Upper lobe of right lung (tissue), 1 donor: Measurements from ENCODE around the gene SLC12A5. TPM values are rescaled to one million over a fixed set of nuclear protein-coding genes. Genes with fewer than 3 reads are reported as not detected.

Experiments used
- ATAC-seq: fragments of 200-7000 bp; cut with Tn5 transposase; one replicate; pipeline ENCODE4 v1.9.1; 2020; ENCODE audit warnings: mild to moderate bottlenecking, moderate library complexity
- DNase-seq: peaks from one replicate; pipeline ENCODE4 v3.0.0-alpha.2; 2020
- H3K27ac ChIP-seq: fragments of 200-600 bp; one replicate; pipeline ENCODE4 v1.8.0; 2022
- H3K27me3 ChIP-seq: fragments of 200-600 bp; one replicate; pipeline ENCODE4 v1.8.0; 2022; ENCODE audit warnings: mild to moderate bottlenecking
- H3K36me3 ChIP-seq: fragments of 200-600 bp; one replicate; pipeline ENCODE4 v1.8.0; 2022
- H3K4me1 ChIP-seq: fragments of 200-600 bp; one replicate; pipeline ENCODE4 v1.8.0; 2022
- H3K4me3 ChIP-seq: fragments of 200-600 bp; one replicate; pipeline ENCODE4 v1.8.0; 2022; ENCODE audit warnings: mild to moderate bottlenecking
- H3K9me3 ChIP-seq: fragments of 200-600 bp; one replicate; pipeline ENCODE4 v1.8.0; 2022
- intact Hi-C: fragments of 100-400 bp; cut with DNase I; formaldehyde crosslinking; loops from one replicate; pipeline ENCODE4 v1.11.0; 2022
- total RNA-seq: library from RNA; stranded (reverse); fragmentation: NEBNext Ultra II Directional; extraction: Animal tissue kit (Norgen Biotek cat#: 25700); gene quantifications from one replicate; pipeline ENCODE4 v1.2.1, GENCODE V29; 2021
- TF ChIP-seq, protein P1 (sequence below): fragments of 200-600 bp; IDR thresholded peaks from one replicate; pipeline ENCODE4 v1.8.0; 2022; ENCODE audit warnings: antibody characterized with exemption
- donor health status: DM: no; HTN: yes; CAD: no; lungs with severe emphysema.

The SLC12A5 gene
- total RNA-seq, 1 donor from 2014 or later: 2.0 TPM

DNA sequence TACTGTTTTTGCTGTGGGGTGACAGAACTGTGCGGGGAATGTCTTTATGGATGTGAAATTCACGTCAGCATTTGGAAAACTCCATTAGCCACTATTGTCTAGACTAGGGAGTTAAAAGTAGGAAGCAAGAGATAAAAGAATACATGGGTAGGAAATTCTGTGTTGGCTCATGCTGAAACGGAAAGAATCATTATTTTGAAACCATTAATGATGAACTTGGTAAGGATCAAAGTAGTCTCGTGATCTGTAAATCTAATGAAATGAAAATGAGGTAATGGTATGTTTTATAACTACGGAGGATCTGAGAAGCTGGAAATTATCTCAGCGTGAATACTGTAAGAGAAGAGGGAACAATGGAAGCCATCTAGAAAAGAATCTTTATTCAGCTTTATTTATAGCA lies 78.0 kb downstream of the SLC12A5 start:
- H3K9me3 ChIP-seq: no peaks in the 10 kb centered on the region
- no peaks in the 10 kb centered on the region for H3K4me1 ChIP-seq
- ATAC-seq: no peak
- H3K27ac ChIP-seq: no peak overlapping the region
- TF ChIP-seq, protein P1, sequence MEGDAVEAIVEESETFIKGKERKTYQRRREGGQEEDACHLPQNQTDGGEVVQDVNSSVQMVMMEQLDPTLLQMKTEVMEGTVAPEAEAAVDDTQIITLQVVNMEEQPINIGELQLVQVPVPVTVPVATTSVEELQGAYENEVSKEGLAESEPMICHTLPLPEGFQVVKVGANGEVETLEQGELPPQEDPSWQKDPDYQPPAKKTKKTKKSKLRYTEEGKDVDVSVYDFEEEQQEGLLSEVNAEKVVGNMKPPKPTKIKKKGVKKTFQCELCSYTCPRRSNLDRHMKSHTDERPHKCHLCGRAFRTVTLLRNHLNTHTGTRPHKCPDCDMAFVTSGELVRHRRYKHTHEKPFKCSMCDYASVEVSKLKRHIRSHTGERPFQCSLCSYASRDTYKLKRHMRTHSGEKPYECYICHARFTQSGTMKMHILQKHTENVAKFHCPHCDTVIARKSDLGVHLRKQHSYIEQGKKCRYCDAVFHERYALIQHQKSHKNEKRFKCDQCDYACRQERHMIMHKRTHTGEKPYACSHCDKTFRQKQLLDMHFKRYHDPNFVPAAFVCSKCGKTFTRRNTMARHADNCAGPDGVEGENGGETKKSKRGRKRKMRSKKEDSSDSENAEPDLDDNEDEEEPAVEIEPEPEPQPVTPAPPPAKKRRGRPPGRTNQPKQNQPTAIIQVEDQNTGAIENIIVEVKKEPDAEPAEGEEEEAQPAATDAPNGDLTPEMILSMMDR: no peak
- peaks cover 21% of the 10 kb centered on the region for H3K27me3 ChIP-seq
- DNase-seq: no peak
- intact Hi-C loops: no loop called here
- no peak overlapping the region for H3K4me3 ChIP-seq
- no peaks in the 10 kb centered on the region for H3K36me3 ChIP-seq

DNA sequence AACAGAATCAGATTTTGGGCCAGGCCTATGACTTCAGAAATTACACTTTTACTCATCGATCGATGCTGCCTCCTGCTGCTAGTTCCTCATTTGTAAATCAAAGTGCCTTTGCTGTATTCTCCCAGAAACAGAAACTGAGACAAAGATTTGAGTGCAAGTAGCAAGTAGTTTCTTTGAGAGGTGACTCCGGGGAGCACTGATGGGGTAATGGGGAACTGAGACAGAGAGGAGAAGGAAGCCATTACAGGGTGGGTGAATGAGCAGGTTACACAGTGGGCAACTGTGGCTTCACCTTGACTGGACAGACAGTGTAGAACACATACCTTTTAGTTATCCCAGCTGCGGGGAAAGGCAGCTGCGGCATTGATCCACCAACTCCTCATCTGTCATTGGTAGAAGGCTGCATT lies 79.4 kb downstream of the SLC12A5 start:
- peaks cover 21% of the 10 kb centered on the region for H3K27me3 ChIP-seq
- H3K36me3 ChIP-seq: no peaks in the 10 kb centered on the region
- no peaks in the 10 kb centered on the region for H3K4me1 ChIP-seq
- H3K4me3 ChIP-seq: no peak overlapping the region
- intact Hi-C loops: no loop called here
- peak; percentile 11 for ATAC-seq
- no peaks in the 10 kb centered on the region for H3K9me3 ChIP-seq
- DNase-seq: no peak
- TF ChIP-seq, protein P1: no peak
- no peak overlapping the region for H3K27ac ChIP-seq

DNA sequence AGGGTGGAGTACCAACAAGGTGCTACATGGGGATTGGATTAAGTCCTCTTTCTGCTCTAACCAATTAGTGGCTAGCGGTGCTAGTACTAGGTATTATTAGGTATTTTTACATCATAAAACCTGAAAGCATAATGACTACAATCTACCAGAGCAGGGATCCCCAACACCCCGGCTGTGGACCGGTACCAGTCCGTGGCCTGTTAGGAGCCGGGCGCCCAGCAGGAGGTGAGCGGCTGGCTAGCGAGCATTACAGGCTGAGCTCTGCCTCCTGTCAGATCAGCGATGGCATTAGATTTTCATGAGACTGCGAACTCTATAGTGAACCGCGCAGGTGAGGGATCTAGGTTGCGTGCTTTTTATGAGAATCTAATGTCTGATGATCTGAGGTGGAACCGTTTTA lies 80.0 kb downstream of the SLC12A5 start:
- peaks cover 21% of the 10 kb centered on the region for H3K27me3 ChIP-seq
- no peak overlapping the region for H3K4me3 ChIP-seq
- H3K27ac ChIP-seq: no peak overlapping the region
- DNase-seq (no peak), ATAC-seq (no peak)
- TF ChIP-seq, protein P1: no peak
- no peaks in the 10 kb centered on the region for H3K9me3 ChIP-seq
- H3K4me1 ChIP-seq: no peaks in the 10 kb centered on the region
- no peaks in the 10 kb centered on the region for H3K36me3 ChIP-seq
- intact Hi-C loops: no loop called here

Other genes starting within 250 kb of the SLC12A5 start
- gene WFDC3, start 237.3 kb upstream of the SLC12A5 start, total RNA-seq: 2.1 TPM
- gene DNTTIP1, start 237.3 kb upstream of the SLC12A5 start, total RNA-seq: 32.0 TPM
- 1.4 TPM for gene UBE2C, start 216.6 kb upstream of the SLC12A5 start, total RNA-seq
- gene TNNC2, start 201.9 kb upstream of the SLC12A5 start, total RNA-seq: 0.61 TPM
- gene SNX21, start 195.4 kb upstream of the SLC12A5 start, total RNA-seq: 23.4 TPM
- 23.5 TPM for gene ACOT8, start 171.8 kb upstream of the SLC12A5 start, total RNA-seq
- 4.0 TPM for gene ZSWIM3, start 171.6 kb upstream of the SLC12A5 start, total RNA-seq
- 9.6 TPM for gene ZSWIM1, start 148.0 kb upstream of the SLC12A5 start, total RNA-seq
- gene SPATA25, start 141.6 kb upstream of the SLC12A5 start, total RNA-seq: 1.3 TPM
- 2.8 TPM for gene NEURL2, start 138.0 kb upstream of the SLC12A5 start, total RNA-seq
- gene CTSA, start 137.9 kb upstream of the SLC12A5 start, total RNA-seq: 164 TPM
- 65.9 TPM for gene PLTP, start 117.1 kb upstream of the SLC12A5 start, total RNA-seq
- 43.1 TPM for gene PCIF1, start 94.5 kb upstream of the SLC12A5 start, total RNA-seq
- gene ZNF335, start 57.0 kb upstream of the SLC12A5 start, total RNA-seq: 19.1 TPM
- gene MMP9, start 20.3 kb upstream of the SLC12A5 start, total RNA-seq: 5.5 TPM
- gene NCOA5, start 60.7 kb downstream of the SLC12A5 start, total RNA-seq: 28.7 TPM
- gene CD40, start 89.1 kb downstream of the SLC12A5 start, total RNA-seq: 36.8 TPM